CD14-positive monocyte (primary cell): ENCODE data around the gene C1S. TPM values are rescaled to one million over a fixed set of nuclear protein-coding genes. Genes with fewer than 3 reads are reported as not detected.
A peak's percentile ranks its signal among the peaks of the same experiment; 100 is the strongest.

Source experiments
- DNase-seq, 3 donors: peaks; one replicate each; pipeline ENCODE4 v3.0.0-alpha.2; 2011 to 2022
- H2AFZ ChIP-seq: 2 replicates; pipeline ENCODE4 v1.6.0; 2012; ENCODE audit warnings: mild to moderate bottlenecking, low read depth, low read length, inconsistent platforms; ENCODE audit not compliant: insufficient read depth, poor library complexity, severe bottlenecking
- H3K27ac ChIP-seq, 2 donors: 1 replicate in 1 of 2; 2 replicates in 1 of 2; pipeline ENCODE4 v1.5.1; 2012 to 2013; ENCODE audit warnings: low read length in 2 of 2, control low read depth in 1 of 2, inconsistent platforms in 1 of 2, low read depth in 1 of 2, mild to moderate bottlenecking in 1 of 2
- H3K27me3 ChIP-seq, 2 donors: one replicate each; pipeline versions ENCODE4 v1.6.0 to v1.6.1; 2011 to 2013; ENCODE audit warnings: low read length in 2 of 2; ENCODE audit not compliant: control insufficient read depth in 2 of 2, insufficient read depth in 2 of 2
- H3K36me3 ChIP-seq, 2 donors: replicated peaks in 1 of 2; 1 replicate in 1 of 2; 2 replicates in 1 of 2; pipeline versions ENCODE4 v1.5.1 to v1.6.1; 2012 to 2013; ENCODE audit warnings: low read length in 2 of 2, control low read depth in 1 of 2, inconsistent platforms in 1 of 2, mild to moderate bottlenecking in 1 of 2; ENCODE audit not compliant: insufficient read depth in 2 of 2, control insufficient read depth in 1 of 2
- H3K4me1 ChIP-seq, 2 donors: 1 replicate in 1 of 2; 2 replicates in 1 of 2; pipeline versions ENCODE4 v1.5.1 to v1.6.1; 2012 to 2013; ENCODE audit warnings: low read length in 2 of 2, control low read depth in 1 of 2, inconsistent platforms in 1 of 2, mild to moderate bottlenecking in 1 of 2, moderate library complexity in 1 of 2; ENCODE audit not compliant: insufficient read depth in 2 of 2, control insufficient read depth in 1 of 2
- H3K4me2 ChIP-seq: replicated peaks from 2 replicates; pipeline ENCODE3; 2012; ENCODE audit warnings: low read length, moderate library complexity, mild to moderate bottlenecking; ENCODE audit not compliant: poor library complexity, severe bottlenecking; ENCODE audit errors: extremely low read depth
- H3K4me3 ChIP-seq, 3 experiments: fragments of 200-600 bp in 1 of 3; sonication (generic) in 1 of 3; replicated peaks in 1 of 3; 1 replicate in 2 of 3; 2 replicates in 1 of 3; pipeline ENCODE4 v1.5.1; 2011 to 2013; ENCODE audit warnings: low read length in 3 of 3, mild to moderate bottlenecking in 3 of 3, control low read depth in 2 of 3, low read depth in 2 of 3, inconsistent platforms in 1 of 3, moderate library complexity in 1 of 3
- H3K79me2 ChIP-seq: 2 replicates; pipeline ENCODE4 v1.6.0; 2012; ENCODE audit warnings: mild to moderate bottlenecking, control low read depth, inconsistent platforms, low read length, moderate library complexity; ENCODE audit not compliant: insufficient read depth
- H3K9ac ChIP-seq: 2 replicates; pipeline ENCODE4 v1.6.0; 2017; ENCODE audit warnings: low read length, mild to moderate bottlenecking; ENCODE audit not compliant: insufficient read depth, poor library complexity, severe bottlenecking
- H3K9me3 ChIP-seq, 2 donors: replicated peaks in 1 of 2; 1 replicate in 1 of 2; 2 replicates in 1 of 2; pipeline versions ENCODE4 v1.5.1 to v1.6.1; 2012 to 2013; ENCODE audit warnings: low read length in 2 of 2, control low read depth in 1 of 2; ENCODE audit not compliant: control insufficient read depth in 1 of 2, insufficient read depth in 1 of 2
- H4K20me1 ChIP-seq: 2 replicates; pipeline ENCODE4 v1.6.0; 2012; ENCODE audit warnings: mild to moderate bottlenecking, low read length, control low read depth, moderate library complexity; ENCODE audit not compliant: insufficient read depth
- H3K27ac Mint-ChIP-seq, 7 donors: one replicate each; pipeline ENCODE4 v1.8.0; 2020; ENCODE audit warnings: mild to moderate bottlenecking in 7 of 7, mixed read lengths in 7 of 7, moderate library complexity in 6 of 7, inconsistent platforms in 2 of 7
- H3K27me3 Mint-ChIP-seq, 3 donors: one replicate each; pipeline ENCODE4 v1.8.0; 2021 to 2022; ENCODE audit warnings: low read depth in 3 of 3, mild to moderate bottlenecking in 3 of 3, mixed read lengths in 3 of 3, moderate library complexity in 3 of 3, inconsistent platforms in 1 of 3
- H3K36me3 Mint-ChIP-seq, 2 donors: one replicate each; pipeline ENCODE4 v1.8.0; 2020; ENCODE audit warnings: mixed read lengths in 2 of 2, inconsistent platforms in 1 of 2, mild to moderate bottlenecking in 1 of 2
- H3K4me1 Mint-ChIP-seq: one replicate; pipeline ENCODE4 v1.8.0; 2020; ENCODE audit warnings: mild to moderate bottlenecking, mixed read lengths
- H3K4me3 Mint-ChIP-seq, 2 donors: one replicate each; pipeline ENCODE4 v1.8.0; 2020; ENCODE audit warnings: mild to moderate bottlenecking in 2 of 2, mixed read lengths in 2 of 2, moderate library complexity in 1 of 2
- H3K9me3 Mint-ChIP-seq, 7 donors: one replicate each; pipeline ENCODE4 v1.8.0; 2020 to 2022; ENCODE audit warnings: mixed read lengths in 7 of 7, mild to moderate bottlenecking in 6 of 7, moderate library complexity in 6 of 7, inconsistent platforms in 2 of 7
- CTCF ChIP-seq: fragments of 200-600 bp; IDR thresholded peaks from one replicate; pipeline ENCODE4 v1.8.0; 2022; ENCODE audit warnings: antibody characterized with exemption, mild to moderate bottlenecking
- WGBS: methylation state at CpG from one replicate; pipeline ENCODE4 v1.1.5; 2013; ENCODE audit warnings: missing lambda C conversion rate; ENCODE audit not compliant: insufficient coverage; 5-methylcytosine and 5-hydroxymethylcytosine counted together
- intact Hi-C, 2 donors: fragments of 100-400 bp; cut with micrococcal nuclease; formaldehyde crosslinking; loops; one replicate each; pipeline versions ENCODE4 v1.15.0 to v1.15.1; 2023
- polyA plus RNA-seq, 3 donors: library from polyadenylated mRNA; depleted of rRNA in 1 of 3; unstranded in 2 of 3; stranded (reverse) in 1 of 3; fragments of 300-500 nt in 2 of 3; fragments of >200 nt in 1 of 3; fragmentation: Illumina TruSeq in 2 of 3; gene quantifications; 1 replicate in 2 of 3; 2 replicates in 1 of 3; pipeline ENCODE4 v1.2.3, GENCODE V29; 2012 to 2021

C1S gene
- polyA plus RNA-seq, 3 donors: 1.00 TPM; not detected in 2

- Histone ChIP-seq H3K9me3 (peaks cover 0 to 5% of the 10 kb centered on the region in 2 donors), H3K4me1 (peaks cover 18 to 19% of the 10 kb centered on the region in 2 donors), H3K36me3 (peaks cover 7 to 22% of the 10 kb centered on the region in 2 donors), H3K79me2 (peaks cover 29% of the 10 kb centered on the region), H4K20me1 (peaks cover 2% of the 10 kb centered on the region), H3K4me3 (peak within 1 kb of the TSS; percentile 60 to 85 (median 79)), H3K27ac (peak within 1 kb of the TSS; percentile 72 to 77), H3K9ac (peak within 1 kb of the TSS; percentile 62), H3K4me2 (peak within 1 kb of the TSS; percentile 90), H2AFZ (peak within 1 kb of the TSS; percentile 92), H3K27me3 (no peaks in the 10 kb centered on the region)
- intact Hi-C loops: loop anchor here (2.0 to 5.0 kb wide), 2 partner anchors 187 to 240 kb away; no protein-coding TSS in a partner anchor
- TF ChIP-seq CTCF: peak; percentile 95
- peak within 1 kb of the TSS; percentile 86 to 95 for H3K4me3 Mint-ChIP-seq
- WGBS: 0% methylated on average over 7 of the region's 23 CpGs
- peaks cover 33% of the 10 kb centered on the region for H3K4me1 Mint-ChIP-seq
- peak within 1 kb of the TSS; percentile 88 to 97 (median 92) for H3K27ac Mint-ChIP-seq
- H3K27me3 Mint-ChIP-seq: peaks cover 0 to 2% (median 0%) of the 10 kb centered on the region in 3 donors
- H3K36me3 Mint-ChIP-seq: peaks cover 26 to 37% of the 10 kb centered on the region in 2 donors
- DNase-seq: peak; percentile 75 to 87 (median 85)
- H3K9me3 Mint-ChIP-seq: peaks cover 0 to 10% (median 6%) of the 10 kb centered on the region in 7 donors
Observed at GRCh38 chr12:7108796-7109571, 48.5 kb downstream of the C1S start, which contains the start of gene C1RL. Gene C1RL, minus strand, starts transcription at chr12:7109214. Its CDS starts 34 bp downstream, at chr12:7109180.

- H3K4me3 ChIP-seq: peak overlapping the region in 1 of 3 experiments; percentile 85
- no peaks in the 10 kb centered on the region for H4K20me1 ChIP-seq
- peak overlapping the region in 3 of 7 donors; percentile 87 to 97 (median 88) for H3K27ac Mint-ChIP-seq
- peaks cover 18 to 19% of the 10 kb centered on the region in 2 donors for H3K4me1 ChIP-seq
- peak overlapping the region; percentile 44 for H2AFZ ChIP-seq
- DNase-seq: no peak
- H3K36me3 Mint-ChIP-seq: peaks cover 27 to 36% of the 10 kb centered on the region in 2 donors
- H3K27me3 ChIP-seq: no peaks in the 10 kb centered on the region
- no CpG with 5 or more reads among the region's 5 CpGs for WGBS
- H3K9me3 Mint-ChIP-seq: peaks cover 0 to 10% (median 6%) of the 10 kb centered on the region in 7 donors
- intact Hi-C loops: loop anchor here (2.0 to 5.0 kb wide), 2 partner anchors 187 to 241 kb away; no protein-coding TSS in a partner anchor
- H3K27me3 Mint-ChIP-seq: peaks cover 0 to 2% (median 0%) of the 10 kb centered on the region in 3 donors
- peaks cover 33% of the 10 kb centered on the region for H3K4me1 Mint-ChIP-seq
- H3K9ac ChIP-seq: peak overlapping the region; percentile 7
- no peak for TF ChIP-seq CTCF
- peaks cover 29% of the 10 kb centered on the region for H3K79me2 ChIP-seq
- H3K27ac ChIP-seq: no peak overlapping the region
- H3K36me3 ChIP-seq: peaks cover 3 to 16% of the 10 kb centered on the region in 2 donors
- H3K4me3 Mint-ChIP-seq: peak overlapping the region; percentile 86 to 94
- H3K9me3 ChIP-seq: peaks cover 0 to 5% of the 10 kb centered on the region in 2 donors
- peak overlapping the region; percentile 90 for H3K4me2 ChIP-seq
Observed at GRCh38 chr12:7109572-7109920, 49.0 kb downstream of the C1S start.
